ENCODE measurements around the gene SLC4A1.

DNA sequence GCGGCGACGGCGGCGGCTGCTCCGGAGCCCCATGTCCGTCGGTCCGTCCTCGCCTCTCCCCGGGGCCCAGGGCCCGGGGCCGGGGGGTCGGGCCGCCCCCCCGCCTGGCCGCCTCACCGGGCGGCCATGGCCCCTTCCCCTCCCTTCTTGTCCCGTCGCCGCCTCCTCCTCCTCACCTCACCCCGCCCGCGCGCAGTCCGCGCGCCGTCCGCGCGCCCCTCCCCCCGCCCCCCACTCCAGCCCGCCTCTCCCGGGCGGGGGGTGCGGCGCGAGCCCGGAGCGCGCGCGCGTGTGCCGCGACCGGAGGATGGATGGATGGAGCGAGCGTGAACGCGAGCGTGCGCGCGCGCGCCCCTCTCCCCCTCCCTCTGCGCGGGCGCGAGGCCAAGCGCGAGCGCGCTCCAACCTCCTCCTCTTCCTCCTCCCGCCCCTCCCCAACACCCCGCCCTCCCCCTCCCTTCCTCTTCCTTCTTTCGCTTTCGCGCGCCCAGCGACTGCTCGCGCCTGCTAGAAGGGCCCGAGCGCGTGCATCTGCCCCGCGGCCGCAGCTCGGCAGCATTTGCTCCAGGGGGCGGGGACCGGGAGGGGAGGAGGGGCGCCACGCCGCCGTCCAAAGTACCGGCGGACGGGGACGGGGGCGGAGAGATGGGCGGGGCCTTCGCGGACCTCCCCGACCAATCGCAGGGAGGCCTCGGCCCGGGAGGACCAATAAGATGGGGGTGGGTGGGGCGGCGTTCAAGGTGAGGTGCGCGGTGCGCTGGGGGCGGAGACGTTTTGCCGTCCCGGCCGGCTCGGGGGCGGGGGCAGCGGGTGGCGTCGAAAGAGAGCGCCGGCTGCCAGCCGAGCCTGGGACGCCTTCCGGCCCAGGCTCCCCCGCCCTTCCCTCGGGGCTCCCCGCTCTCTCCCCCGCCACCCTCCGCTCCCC lies 68.1 kb downstream of the SLC4A1 start, which contains the start of gene ATXN7L3:
- TF ChIP-seq NFE2 (CRISPR knock-in tag; IDR thresholded peaks at IDR 0.05) (no peak), ZNF160 (CRISPR knock-in tag; IDR thresholded peaks at IDR 0.05) (no peak), TCF7 (IDR thresholded peaks at IDR 0.05; ENCODE audit: low read depth) (no peak), NFE2L1 (CRISPR knock-in tag; IDR thresholded peaks at IDR 0.05; ENCODE audit: borderline replicate concordance) (no peak), ZNF354B (CRISPR knock-in tag; IDR thresholded peaks at IDR 0.05) (no peak), TAF1 (CRISPR knock-in tag; IDR thresholded peaks at IDR 0.05) (no peak), PCBP2 (optimal IDR thresholded peaks at IDR 0.05; ENCODE audit: low read depth, low read length, poor library complexity, severe bottlenecking) (no peak), POLR2A (IDR thresholded peaks at IDR 0.05; ENCODE audit: insufficient read depth in 1 of 2, low read depth in 2 of 2, low read length in 2 of 2) (peak in 1 of 2 experiments; percentile 65; a peak in 2 of 4 replicates)
- TF ChIP-seq, protein P1, sequence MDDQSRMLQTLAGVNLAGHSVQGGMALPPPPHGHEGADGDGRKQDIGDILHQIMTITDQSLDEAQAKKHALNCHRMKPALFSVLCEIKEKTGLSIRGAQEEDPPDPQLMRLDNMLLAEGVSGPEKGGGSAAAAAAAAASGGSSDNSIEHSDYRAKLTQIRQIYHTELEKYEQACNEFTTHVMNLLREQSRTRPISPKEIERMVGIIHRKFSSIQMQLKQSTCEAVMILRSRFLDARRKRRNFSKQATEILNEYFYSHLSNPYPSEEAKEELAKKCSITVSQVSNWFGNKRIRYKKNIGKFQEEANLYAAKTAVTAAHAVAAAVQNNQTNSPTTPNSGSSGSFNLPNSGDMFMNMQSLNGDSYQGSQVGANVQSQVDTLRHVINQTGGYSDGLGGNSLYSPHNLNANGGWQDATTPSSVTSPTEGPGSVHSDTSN (CRISPR knock-in tag; IDR thresholded peaks at IDR 0.05; ENCODE audit: borderline replicate concordance) = no peak
